Gastrocnemius medialis (tissue), 4 donors: ENCODE measurements around the gene ANKRD65.

Source experiments
- POLR2A ChIP-seq, 2 donors: fragments of 450-650 bp; IDR thresholded peaks; one replicate each; pipeline ENCODE4 v1.6.1; 2017; ENCODE audit warnings: antibody characterized with exemption in 2 of 2, mild to moderate bottlenecking in 2 of 2, moderate library complexity in 2 of 2
- TF ChIP-seq, protein P1 (sequence below), 5 experiments: fragments of 450-650 bp in 3 of 5; fragments of 200-600 bp in 2 of 5; sonication (generic) in 2 of 5; IDR thresholded peaks in 4 of 5; conservative IDR thresholded peaks in 1 of 5; 1 replicate in 4 of 5; 2 replicates in 1 of 5; pipeline ENCODE4 v1.5.1; 2016 to 2019; ENCODE audit warnings: antibody characterized with exemption in 5 of 5, mild to moderate bottlenecking in 3 of 5, moderate library complexity in 3 of 5

DNA sequence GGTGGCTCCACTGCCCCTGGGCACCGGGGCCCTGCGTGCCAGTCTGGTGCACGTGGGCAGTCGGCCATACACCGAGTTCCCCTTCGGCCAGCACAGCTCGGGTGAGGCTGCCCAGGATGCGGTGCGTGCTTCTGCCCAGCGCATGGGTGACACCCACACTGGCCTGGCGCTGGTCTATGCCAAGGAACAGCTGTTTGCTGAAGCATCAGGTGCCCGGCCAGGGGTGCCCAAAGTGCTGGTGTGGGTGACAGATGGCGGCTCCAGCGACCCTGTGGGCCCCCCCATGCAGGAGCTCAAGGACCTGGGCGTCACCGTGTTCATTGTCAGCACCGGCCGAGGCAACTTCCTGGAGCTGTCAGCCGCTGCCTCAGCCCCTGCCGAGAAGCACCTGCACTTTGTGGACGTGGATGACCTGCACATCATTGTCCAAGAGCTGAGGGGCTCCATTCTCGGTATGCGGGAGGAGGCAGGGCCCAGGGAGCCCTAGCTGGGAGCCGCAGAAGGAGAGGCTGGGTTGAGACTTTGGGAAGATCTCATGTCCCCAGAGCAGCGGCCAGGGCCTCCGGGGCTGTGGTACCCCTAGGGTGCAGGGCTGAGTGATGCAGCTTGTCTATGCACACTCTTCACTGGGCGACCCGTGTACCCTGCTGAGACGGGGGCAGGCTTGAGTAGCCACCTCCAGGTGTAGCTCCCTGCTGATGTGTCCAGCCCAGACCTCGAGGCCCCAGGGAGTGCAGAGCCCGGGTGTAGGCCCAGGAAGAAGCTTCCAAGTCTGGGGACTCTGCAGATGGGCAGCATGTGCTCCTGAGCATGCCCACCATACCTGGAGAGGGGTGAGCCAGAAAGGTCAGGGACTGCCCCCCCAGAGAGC, 16.2 kb upstream of the ANKRD65 start:
- no peak for TF ChIP-seq POLR2A (IDR thresholded peaks at IDR 0.05)
- TF ChIP-seq, protein P1, sequence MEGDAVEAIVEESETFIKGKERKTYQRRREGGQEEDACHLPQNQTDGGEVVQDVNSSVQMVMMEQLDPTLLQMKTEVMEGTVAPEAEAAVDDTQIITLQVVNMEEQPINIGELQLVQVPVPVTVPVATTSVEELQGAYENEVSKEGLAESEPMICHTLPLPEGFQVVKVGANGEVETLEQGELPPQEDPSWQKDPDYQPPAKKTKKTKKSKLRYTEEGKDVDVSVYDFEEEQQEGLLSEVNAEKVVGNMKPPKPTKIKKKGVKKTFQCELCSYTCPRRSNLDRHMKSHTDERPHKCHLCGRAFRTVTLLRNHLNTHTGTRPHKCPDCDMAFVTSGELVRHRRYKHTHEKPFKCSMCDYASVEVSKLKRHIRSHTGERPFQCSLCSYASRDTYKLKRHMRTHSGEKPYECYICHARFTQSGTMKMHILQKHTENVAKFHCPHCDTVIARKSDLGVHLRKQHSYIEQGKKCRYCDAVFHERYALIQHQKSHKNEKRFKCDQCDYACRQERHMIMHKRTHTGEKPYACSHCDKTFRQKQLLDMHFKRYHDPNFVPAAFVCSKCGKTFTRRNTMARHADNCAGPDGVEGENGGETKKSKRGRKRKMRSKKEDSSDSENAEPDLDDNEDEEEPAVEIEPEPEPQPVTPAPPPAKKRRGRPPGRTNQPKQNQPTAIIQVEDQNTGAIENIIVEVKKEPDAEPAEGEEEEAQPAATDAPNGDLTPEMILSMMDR (IDR thresholded peaks at IDR 0.05 in 4 of 5, conservative IDR thresholded peaks at IDR 0.05 in 1 of 5) = no peak
